ENCODE data around the gene NOP14. TPM values are rescaled to one million over a fixed set of nuclear protein-coding genes. Genes with fewer than 3 reads are reported as not detected.

The NOP14 gene
- total and polyA plus RNA-seq, 2 experiments from 2014 or later: 29.9 to 38.7 TPM

- no peak for TF ChIP-seq REST (IDR thresholded peaks at IDR 0.05; ENCODE audit: unreplicated experiment)
- TF ChIP-seq, protein P1, sequence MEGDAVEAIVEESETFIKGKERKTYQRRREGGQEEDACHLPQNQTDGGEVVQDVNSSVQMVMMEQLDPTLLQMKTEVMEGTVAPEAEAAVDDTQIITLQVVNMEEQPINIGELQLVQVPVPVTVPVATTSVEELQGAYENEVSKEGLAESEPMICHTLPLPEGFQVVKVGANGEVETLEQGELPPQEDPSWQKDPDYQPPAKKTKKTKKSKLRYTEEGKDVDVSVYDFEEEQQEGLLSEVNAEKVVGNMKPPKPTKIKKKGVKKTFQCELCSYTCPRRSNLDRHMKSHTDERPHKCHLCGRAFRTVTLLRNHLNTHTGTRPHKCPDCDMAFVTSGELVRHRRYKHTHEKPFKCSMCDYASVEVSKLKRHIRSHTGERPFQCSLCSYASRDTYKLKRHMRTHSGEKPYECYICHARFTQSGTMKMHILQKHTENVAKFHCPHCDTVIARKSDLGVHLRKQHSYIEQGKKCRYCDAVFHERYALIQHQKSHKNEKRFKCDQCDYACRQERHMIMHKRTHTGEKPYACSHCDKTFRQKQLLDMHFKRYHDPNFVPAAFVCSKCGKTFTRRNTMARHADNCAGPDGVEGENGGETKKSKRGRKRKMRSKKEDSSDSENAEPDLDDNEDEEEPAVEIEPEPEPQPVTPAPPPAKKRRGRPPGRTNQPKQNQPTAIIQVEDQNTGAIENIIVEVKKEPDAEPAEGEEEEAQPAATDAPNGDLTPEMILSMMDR (conservative IDR thresholded peaks at IDR 0.05; ENCODE audit: low read depth in 2 of 2): no peak
Observed at GRCh38 chr4:2891294-2891693, 71.9 kb downstream of the NOP14 start (continued).

GRCh38 chr4:2888886-2889285, 74.3 kb downstream of the NOP14 start:
- Histone ChIP-seq H3F3A (replicated peaks; ENCODE audit: low read depth) (no peaks in the 10 kb centered on the region), H2AFZ (no peak overlapping the region), H3K4me1 (ENCODE audit: insufficient read depth) (no peaks in the 10 kb centered on the region), H3K79me2 (replicated peaks; ENCODE audit: insufficient read depth) (0 out of 2 replicates have a peak, but pooled peaks cover 8% of the 10 kb centered on the region), H3K4me3 (no peak overlapping the region), H3K9me2 (ENCODE audit: insufficient read depth) (no peaks in the 10 kb centered on the region), H3K27ac (ENCODE audit: low read depth) (no peak overlapping the region; the same call in 1 of the 2 replicates), H3K4me2 (no peak overlapping the region), H4K20me1 (replicated peaks; ENCODE audit: insufficient read depth) (no peaks in the 10 kb centered on the region; the same call in none of the 2 replicates), H3K36me3 (ENCODE audit: insufficient read depth) (peaks cover 8% of the 10 kb centered on the region), H3K27me3 (ENCODE audit: insufficient read depth) (no peaks in the 10 kb centered on the region)
- ATAC-seq (no peak), DNase-seq (ENCODE audit: low spot score) (no peak)
- TF ChIP-seq EZH2 (IDR thresholded peaks at IDR 0.05; ENCODE audit: low read depth, unreplicated experiment): no peak
- no peak for TF ChIP-seq ZNF331 (CRISPR knock-in tag; IDR thresholded peaks at IDR 0.05; ENCODE audit: low read depth)
- no peak for TF ChIP-seq REST (IDR thresholded peaks at IDR 0.05; ENCODE audit: unreplicated experiment)
- no peak for TF ChIP-seq NANOG (IDR thresholded peaks at IDR 0.05; ENCODE audit: borderline replicate concordance)
- no peaks in the 10 kb centered on the region for H3K9me3 Mint-ChIP-seq
- H3K27ac Mint-ChIP-seq: no peak overlapping the region
- H3K36me3 Mint-ChIP-seq (ENCODE audit: low read depth): peaks cover 22% of the 10 kb centered on the region
- no peak overlapping the region for H3K4me3 Mint-ChIP-seq
- H3K4me1 Mint-ChIP-seq: no peaks in the 10 kb centered on the region
- no peaks in the 10 kb centered on the region for H3K27me3 Mint-ChIP-seq (ENCODE audit: insufficient read depth, low read depth, poor library complexity)

Other genes starting within 250 kb of the NOP14 start
- gene TNIP2, start 207.1 kb downstream of the NOP14 start, total RNA-seq (2014; rRNA removed; shearing (Covaris generic)): 60.2 and 61.4 TPM in 2 replicates
- gene TNIP2, start 207.1 kb downstream of the NOP14 start, polyA plus RNA-seq (2016; fragmentation: Nextera tagmentation; extraction: Ambion mirVana): 33.9 and 34.8 TPM in 2 replicates
- gene SH3BP2, start 170.3 kb downstream of the NOP14 start, total RNA-seq (2014; rRNA removed; shearing (Covaris generic)): 29.9 and 43.9 TPM in 2 replicates
- gene SH3BP2, start 170.3 kb downstream of the NOP14 start, polyA plus RNA-seq (2016; fragmentation: Nextera tagmentation; extraction: Ambion mirVana): 15.2 and 22.2 TPM in 2 replicates
- gene ADD1, start 119.6 kb downstream of the NOP14 start, total RNA-seq (2014; rRNA removed; shearing (Covaris generic)): 126 and 144 TPM in 2 replicates
- 119 and 126 TPM in 2 replicates for gene ADD1, start 119.6 kb downstream of the NOP14 start, polyA plus RNA-seq (2016; fragmentation: Nextera tagmentation; extraction: Ambion mirVana)
- gene GRK4, start 165 bp upstream of the NOP14 start, total RNA-seq (2014; rRNA removed; shearing (Covaris generic)): 0.82 and 1.4 TPM in 2 replicates
- gene GRK4, start 165 bp upstream of the NOP14 start, polyA plus RNA-seq (2016; fragmentation: Nextera tagmentation; extraction: Ambion mirVana): 1.3 and 2.4 TPM in 2 replicates
- gene HTT-AS, start 111.1 kb upstream of the NOP14 start, total RNA-seq (2014; rRNA removed; shearing (Covaris generic)): not detected in 2 replicates
- not detected in 2 replicates for gene HTT-AS, start 111.1 kb upstream of the NOP14 start, polyA plus RNA-seq (2016; fragmentation: Nextera tagmentation; extraction: Ambion mirVana)
- 62.7 and 67.7 TPM in 2 replicates for gene HTT, start 111.3 kb upstream of the NOP14 start, total RNA-seq (2014; rRNA removed; shearing (Covaris generic))
- gene HTT, start 111.3 kb upstream of the NOP14 start, polyA plus RNA-seq (2016; fragmentation: Nextera tagmentation; extraction: Ambion mirVana): 23.8 and 26.6 TPM in 2 replicates

Data from GM23338 (cell line).